HL-60/S4 treated with retinoic acid at 250 ng/mL for 4 days and 3 days (cell line): ENCODE measurements around the gene CARHSP1.
"Not testable (repeated sequence)": the region's sequence is repeated elsewhere in the genome, so short reads cannot be mapped to it uniquely, and the experiment has no call there.

ENCODE experiments used
- in situ Hi-C: fragments of 300-500 bp; cut with MboI; formaldehyde crosslinking; loops from 2 replicates; pipeline ENCODE4 v1.7.0; 2022; ENCODE audit warnings: low sequenced_read_pairs

Gene CARHSP1

DNA sequence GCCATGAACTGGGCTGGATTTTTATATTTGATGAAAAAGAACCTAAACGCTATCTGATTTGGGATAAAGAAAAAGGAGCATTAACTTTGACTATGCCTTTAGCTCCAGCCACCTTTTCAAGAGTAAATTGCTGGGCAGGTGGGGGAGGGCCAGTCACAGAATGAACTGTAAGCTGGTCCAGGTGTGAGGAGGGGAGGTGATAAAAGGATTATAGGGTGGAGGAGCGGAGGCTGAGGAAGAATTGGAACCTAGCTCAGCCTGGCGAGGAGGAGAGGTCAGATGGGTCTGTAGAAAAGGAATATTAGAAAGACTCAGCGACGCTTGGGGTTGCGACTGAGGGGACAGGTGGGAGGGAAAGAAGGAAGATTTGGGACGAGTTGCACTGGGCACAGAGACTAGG lies 32.0 kb downstream of the CARHSP1 start:
- in situ Hi-C loops, result not testable (repeated sequence)

GRCh38 chr16:8832717-8833105 lies 36.1 kb downstream of the CARHSP1 start:
- in situ Hi-C loops, result no loop called here

GRCh38 chr16:8831871-8832716 lies 36.7 kb downstream of the CARHSP1 start:
- in situ Hi-C loops, result no loop called here

GRCh38 chr16:8831450-8831849 lies 37.4 kb downstream of the CARHSP1 start:
- in situ Hi-C loops, result no loop called here

- in situ Hi-C loops, result no loop called here
Observed at GRCh38 chr16:8828541-8829165, 40.2 kb downstream of the CARHSP1 start.

DNA sequence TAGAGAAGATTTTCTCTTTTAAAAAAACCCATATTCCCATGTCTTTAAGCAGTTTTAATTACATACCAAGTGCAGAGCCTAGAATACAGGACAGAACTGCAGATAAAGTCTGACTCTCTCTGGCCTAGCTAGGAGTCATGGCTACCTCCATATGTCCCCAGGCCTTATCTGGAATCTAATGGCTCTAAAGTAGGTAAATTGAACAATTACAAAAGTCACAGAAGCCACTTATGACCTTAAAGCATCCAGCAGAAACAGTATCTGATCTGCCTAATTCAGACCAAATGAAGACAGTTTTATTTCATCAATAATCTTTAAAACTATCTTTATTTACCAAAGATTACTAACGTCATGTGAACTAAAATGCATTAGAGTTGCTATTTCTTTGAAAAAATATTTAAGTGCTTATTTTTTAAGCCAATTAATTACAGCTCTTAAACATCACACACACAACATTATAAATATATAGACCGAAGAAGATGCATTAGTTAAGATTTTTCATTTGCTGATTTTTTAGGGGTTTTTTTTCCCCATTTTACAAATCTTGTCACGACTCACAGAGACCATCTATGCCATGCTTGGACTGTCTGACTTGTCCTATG lies 42.4 kb downstream of the CARHSP1 start:
- in situ Hi-C loops, result no loop called here

DNA sequence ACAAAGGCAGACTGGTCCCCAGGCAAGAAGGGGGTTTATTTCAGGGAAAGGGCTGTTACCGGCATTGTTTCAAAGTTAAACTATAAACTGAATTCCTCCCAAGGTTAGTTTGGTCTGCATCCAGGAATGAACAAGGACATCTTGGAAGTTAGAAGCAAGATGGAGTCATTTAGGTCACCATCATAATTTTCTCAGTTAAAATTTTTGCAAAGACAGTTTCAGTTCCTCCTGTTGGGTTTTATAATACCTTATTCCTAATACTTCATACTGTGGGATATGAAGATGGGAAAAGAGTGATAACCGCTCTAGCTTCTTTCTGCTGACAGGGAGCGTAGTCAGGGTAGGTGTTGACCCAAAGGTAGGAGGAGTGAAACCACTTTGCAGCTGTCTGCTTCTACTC lies 46.4 kb downstream of the CARHSP1 start:
- in situ Hi-C loops, result no loop called here

GRCh38 chr16:8819411-8820034 lies 49.3 kb downstream of the CARHSP1 start:
- in situ Hi-C loops, result no loop called here

- in situ Hi-C loops, result no loop called here
Observed at GRCh38 chr16:8818504-8819270, 50.1 kb downstream of the CARHSP1 start.

DNA sequence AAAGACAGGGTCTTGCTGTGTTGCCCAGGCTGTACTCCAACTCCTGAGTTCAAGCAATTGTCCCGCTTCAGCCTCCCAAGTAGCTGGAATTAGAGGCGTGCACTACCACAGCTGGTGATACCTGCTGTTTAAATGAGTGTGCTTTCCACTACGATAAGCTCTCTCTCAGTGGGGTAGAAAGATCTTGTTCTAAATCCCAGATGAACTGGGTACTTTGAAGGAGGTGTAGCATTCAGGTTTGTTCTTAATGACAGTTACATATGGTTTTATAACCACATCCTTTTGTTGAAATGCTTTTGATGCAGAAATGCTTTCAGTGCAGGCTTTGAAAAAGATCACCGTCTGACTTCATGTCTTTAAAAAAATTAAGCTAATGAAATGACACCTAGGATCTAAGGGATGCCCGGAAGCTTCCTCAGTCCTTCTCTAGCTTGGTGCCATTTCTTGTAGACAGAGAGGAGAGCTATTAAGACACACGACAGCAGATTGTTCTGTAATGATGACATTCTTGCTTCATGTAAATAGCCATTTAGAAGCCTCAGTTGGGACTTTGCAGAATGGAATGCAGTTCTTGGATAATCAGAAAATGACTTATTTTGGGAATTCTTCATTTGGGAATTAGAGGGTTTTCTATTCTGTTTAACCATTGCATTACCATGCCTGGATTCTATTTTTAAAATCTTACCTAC lies 51.7 kb downstream of the CARHSP1 start:
- in situ Hi-C loops, result no loop called here

GRCh38 chr16:8814095-8814806 lies 54.6 kb downstream of the CARHSP1 start:
- in situ Hi-C loops, result no loop called here

GRCh38 chr16:8812162-8812843 lies 56.5 kb downstream of the CARHSP1 start:
- in situ Hi-C loops, result no loop called here

DNA sequence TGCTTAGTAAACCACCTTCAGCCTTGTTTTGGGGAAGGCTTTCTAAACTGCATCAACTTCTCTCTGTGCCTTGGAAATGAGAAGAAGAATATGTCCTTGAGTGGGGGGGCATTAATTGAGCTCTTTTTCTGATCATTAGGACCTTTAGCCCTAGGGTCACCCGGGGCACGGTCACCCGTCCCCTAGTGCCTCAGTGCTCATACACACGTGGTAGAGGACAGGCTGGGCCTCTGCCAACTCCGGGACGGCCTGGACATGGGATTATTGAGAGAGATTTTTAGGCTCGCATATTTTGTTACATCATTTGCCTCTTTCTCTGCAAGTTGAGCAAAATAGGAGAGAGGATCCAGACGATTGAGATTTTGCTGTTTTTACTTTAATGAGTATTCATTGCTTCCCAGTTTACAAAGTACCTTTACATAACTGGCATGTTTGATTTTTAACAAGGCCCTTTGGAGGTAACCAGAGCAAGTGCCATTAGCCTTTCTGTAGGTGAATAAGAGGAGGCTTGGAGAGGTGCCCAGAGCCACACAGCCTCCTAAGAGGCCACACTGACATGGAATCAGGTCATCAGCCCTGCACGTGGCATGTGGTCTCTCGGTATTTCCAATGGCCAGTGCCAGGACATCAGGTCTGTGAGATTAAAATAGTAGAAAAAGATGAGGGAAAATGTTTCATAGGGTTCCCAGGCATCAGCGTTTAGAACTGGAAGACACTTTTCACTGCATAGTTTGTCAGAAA lies 60.0 kb downstream of the CARHSP1 start:
- in situ Hi-C loops, result no loop called here

GRCh38 chr16:8808009-8808408 lies 60.8 kb downstream of the CARHSP1 start:
- in situ Hi-C loops, result no loop called here

DNA sequence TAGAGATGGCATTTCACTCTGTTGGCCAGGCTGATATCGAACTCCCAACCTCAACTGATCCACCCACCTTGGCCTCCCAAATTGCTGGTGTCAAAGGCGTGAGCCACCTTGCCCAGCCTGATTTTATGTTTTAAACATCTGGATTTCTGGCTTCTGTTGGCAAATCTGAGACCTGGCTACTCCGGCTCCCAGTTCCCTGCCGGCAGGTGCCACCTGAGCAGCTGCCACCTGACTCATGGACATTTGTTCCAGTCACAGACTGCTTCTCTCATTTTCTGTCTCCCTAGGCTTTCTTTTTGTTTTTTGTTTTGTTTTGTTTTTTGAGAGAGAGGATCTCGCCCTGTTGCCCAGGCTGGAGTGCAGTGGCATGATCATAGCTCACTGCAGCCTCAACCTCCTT lies 61.6 kb downstream of the CARHSP1 start:
- in situ Hi-C loops, result no loop called here

- in situ Hi-C loops, result no loop called here
Observed at GRCh38 chr16:8806272-8806983, 62.4 kb downstream of the CARHSP1 start.

- in situ Hi-C loops, result no loop called here
Observed at GRCh38 chr16:8804313-8804712, 64.5 kb downstream of the CARHSP1 start.

- in situ Hi-C loops, result not testable (repeated sequence)
Observed at GRCh38 chr16:8803733-8804132, 65.1 kb downstream of the CARHSP1 start.
